ENCODE results near the gene BMPR1B. TPM values are rescaled to one million over a fixed set of nuclear protein-coding genes. Genes with fewer than 3 reads are reported as not detected.

BMPR1B gene
- total RNA-seq, 2 donors from 2014 or later, result 12.9 to 19.5 TPM

GRCh38 chr4:94882756-94883155 is 125.0 kb downstream of the BMPR1B start:
- no peak overlapping the region for H3K27ac ChIP-seq
- no peaks in the 10 kb centered on the region for H3K9me3 ChIP-seq
- no peaks in the 10 kb centered on the region for H3K36me3 ChIP-seq
- peaks cover 3 to 12% of the 10 kb centered on the region in 2 donors for H3K4me1 ChIP-seq (ENCODE audit: control insufficient read depth in 1 of 2, low read depth in 2 of 2)
- ATAC-seq (ENCODE audit: insufficient number of reproducible peaks, low FRiP score, low read depth) (no peak), DNase-seq (ENCODE audit: low spot score) (no peak)
- TF ChIP-seq, protein P1, sequence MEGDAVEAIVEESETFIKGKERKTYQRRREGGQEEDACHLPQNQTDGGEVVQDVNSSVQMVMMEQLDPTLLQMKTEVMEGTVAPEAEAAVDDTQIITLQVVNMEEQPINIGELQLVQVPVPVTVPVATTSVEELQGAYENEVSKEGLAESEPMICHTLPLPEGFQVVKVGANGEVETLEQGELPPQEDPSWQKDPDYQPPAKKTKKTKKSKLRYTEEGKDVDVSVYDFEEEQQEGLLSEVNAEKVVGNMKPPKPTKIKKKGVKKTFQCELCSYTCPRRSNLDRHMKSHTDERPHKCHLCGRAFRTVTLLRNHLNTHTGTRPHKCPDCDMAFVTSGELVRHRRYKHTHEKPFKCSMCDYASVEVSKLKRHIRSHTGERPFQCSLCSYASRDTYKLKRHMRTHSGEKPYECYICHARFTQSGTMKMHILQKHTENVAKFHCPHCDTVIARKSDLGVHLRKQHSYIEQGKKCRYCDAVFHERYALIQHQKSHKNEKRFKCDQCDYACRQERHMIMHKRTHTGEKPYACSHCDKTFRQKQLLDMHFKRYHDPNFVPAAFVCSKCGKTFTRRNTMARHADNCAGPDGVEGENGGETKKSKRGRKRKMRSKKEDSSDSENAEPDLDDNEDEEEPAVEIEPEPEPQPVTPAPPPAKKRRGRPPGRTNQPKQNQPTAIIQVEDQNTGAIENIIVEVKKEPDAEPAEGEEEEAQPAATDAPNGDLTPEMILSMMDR (IDR thresholded peaks at IDR 0.05), result no peak
- H3K27me3 ChIP-seq (replicated peaks; ENCODE audit: insufficient read depth), result no peaks in the 10 kb centered on the region
- no peak overlapping the region for H3K4me3 ChIP-seq

DNA sequence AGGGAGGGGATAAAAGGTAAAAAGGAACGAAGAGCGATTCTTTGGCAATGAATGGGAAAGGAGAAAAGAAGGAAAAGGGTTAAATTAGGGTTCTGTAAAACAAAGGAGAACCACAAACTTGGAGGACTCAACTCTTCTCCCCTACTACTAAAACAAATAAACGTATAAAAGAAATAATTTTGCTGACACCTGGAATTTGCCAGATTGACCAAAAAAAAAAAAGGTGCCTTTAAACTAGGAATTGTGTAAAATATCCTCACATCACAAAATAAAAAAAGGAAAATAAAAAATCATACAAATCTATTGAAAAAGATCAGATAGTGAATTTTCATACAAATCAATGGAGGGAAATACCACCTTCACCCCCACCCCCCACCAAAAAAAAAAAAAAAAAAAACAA is 129.3 kb downstream of the BMPR1B start:
- TF ChIP-seq, protein P1 (IDR thresholded peaks at IDR 0.05), result no peak
- Histone ChIP-seq H3K27ac (no peak overlapping the region), H3K9me3 (no peaks in the 10 kb centered on the region), H3K36me3 (no peaks in the 10 kb centered on the region), H3K4me3 (no peak overlapping the region), H3K27me3 (replicated peaks; ENCODE audit: insufficient read depth) (no peaks in the 10 kb centered on the region), H3K4me1 (ENCODE audit: control insufficient read depth in 1 of 2, low read depth in 2 of 2) (peaks cover 4 to 16% of the 10 kb centered on the region in 2 donors)
- DNase-seq (ENCODE audit: low spot score) (no peak), ATAC-seq (ENCODE audit: insufficient number of reproducible peaks, low FRiP score, low read depth) (no peak)

DNA sequence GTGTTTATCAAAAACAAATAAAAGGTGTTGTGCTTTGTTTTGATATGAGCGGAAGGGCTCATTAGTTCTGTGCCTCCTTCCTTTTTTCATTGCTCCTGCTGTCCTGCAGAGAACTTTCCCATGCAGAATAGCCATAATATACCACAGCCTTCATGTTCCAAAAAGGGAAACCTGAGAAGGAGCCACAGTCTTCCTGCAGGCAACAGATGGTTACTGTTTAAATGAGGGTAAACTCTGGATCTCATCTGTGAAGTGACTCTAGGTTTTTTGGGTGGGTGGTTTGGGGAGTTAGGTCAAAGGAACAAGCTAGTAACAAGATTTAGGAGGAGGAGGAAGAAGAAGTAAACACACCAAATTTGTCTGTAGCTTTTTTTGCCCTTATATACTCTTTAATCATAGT is 131.8 kb downstream of the BMPR1B start:
- Histone ChIP-seq H3K36me3 (no peaks in the 10 kb centered on the region), H3K4me3 (peak overlapping the region; percentile 14), H3K9me3 (no peaks in the 10 kb centered on the region), H3K27ac (peak overlapping the region in 1 of 2 donors; percentile 24), H3K27me3 (replicated peaks; ENCODE audit: insufficient read depth) (no peaks in the 10 kb centered on the region), H3K4me1 (ENCODE audit: control insufficient read depth in 1 of 2, low read depth in 2 of 2) (peaks cover 4 to 31% of the 10 kb centered on the region in 2 donors)
- no peak for ATAC-seq (ENCODE audit: insufficient number of reproducible peaks, low FRiP score, low read depth)
- TF ChIP-seq, protein P1 (IDR thresholded peaks at IDR 0.05), result no peak
- no peak for DNase-seq (ENCODE audit: low spot score)

GRCh38 chr4:94889946-94890345 is 132.2 kb downstream of the BMPR1B start:
- Histone ChIP-seq H3K4me3 (peak overlapping the region; percentile 14), H3K9me3 (no peaks in the 10 kb centered on the region), H3K27me3 (replicated peaks; ENCODE audit: insufficient read depth) (no peaks in the 10 kb centered on the region), H3K36me3 (no peaks in the 10 kb centered on the region), H3K27ac (peak overlapping the region in 1 of 2 donors; percentile 24), H3K4me1 (ENCODE audit: control insufficient read depth in 1 of 2, low read depth in 2 of 2) (peaks cover 4 to 27% of the 10 kb centered on the region in 2 donors)
- DNase-seq (ENCODE audit: low spot score) (no peak), ATAC-seq (ENCODE audit: insufficient number of reproducible peaks, low FRiP score, low read depth) (no peak)
- TF ChIP-seq, protein P1 (IDR thresholded peaks at IDR 0.05), result no peak

DNA sequence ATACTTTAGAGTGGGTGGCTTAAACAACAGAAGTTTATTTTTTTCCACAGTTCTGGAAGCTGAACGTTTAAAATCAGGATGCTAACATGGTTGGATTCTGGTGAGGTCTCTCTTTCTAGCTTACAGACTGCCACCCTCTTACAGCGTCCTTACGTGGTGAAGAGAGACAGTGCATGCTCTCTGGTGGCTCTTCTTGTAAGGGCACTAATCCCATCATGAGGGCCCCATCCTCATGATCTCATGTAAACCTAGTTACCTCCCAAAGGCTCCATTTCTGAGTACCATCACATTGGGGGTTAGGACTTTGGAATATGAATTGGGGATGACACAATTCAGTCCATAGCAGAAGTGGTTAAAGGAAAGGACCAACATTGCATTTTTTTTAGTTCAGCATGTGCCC is 132.8 kb downstream of the BMPR1B start:
- H3K36me3 ChIP-seq, result no peaks in the 10 kb centered on the region
- peaks cover 4 to 23% of the 10 kb centered on the region in 2 donors for H3K4me1 ChIP-seq (ENCODE audit: control insufficient read depth in 1 of 2, low read depth in 2 of 2)
- no peak overlapping the region for H3K4me3 ChIP-seq
- no peaks in the 10 kb centered on the region for H3K9me3 ChIP-seq
- TF ChIP-seq, protein P1 (IDR thresholded peaks at IDR 0.05), result no peak
- no peak for ATAC-seq (ENCODE audit: insufficient number of reproducible peaks, low FRiP score, low read depth)
- DNase-seq (ENCODE audit: low spot score), result no peak
- no peak overlapping the region for H3K27ac ChIP-seq
- H3K27me3 ChIP-seq (replicated peaks; ENCODE audit: insufficient read depth), result no peaks in the 10 kb centered on the region
